Activated CD8-positive, alpha-beta memory T cell treated with anti-CD3 and anti-CD28 coated beads for 48 hours (primary cell): ENCODE data around the gene WAPL.

Experiments
- DNase-seq, 3 experiments: peaks; one replicate each; pipeline ENCODE4 v3.0.0-alpha.2; 2020; ENCODE audit warnings: low read depth in 2 of 3, low spot score in 2 of 3

WAPL gene

GRCh38 chr10:86413046-86413728 is 108.4 kb downstream of the WAPL start:
- DNase-seq = no peak

- DNase-seq = no peak
Observed at GRCh38 chr10:86411852-86412560, 109.6 kb downstream of the WAPL start.

- no peak for DNase-seq
Observed at GRCh38 chr10:86411281-86411841, 110.2 kb downstream of the WAPL start.

- no peak for DNase-seq
Observed at GRCh38 chr10:86410542-86411124, 111.0 kb downstream of the WAPL start.

- no peak for DNase-seq
Observed at GRCh38 chr10:86409183-86409582, 112.4 kb downstream of the WAPL start.

GRCh38 chr10:86403183-86403797 is 118.3 kb downstream of the WAPL start:
- DNase-seq = no peak

GRCh38 chr10:86402283-86402941 is 119.2 kb downstream of the WAPL start:
- no peak for DNase-seq

GRCh38 chr10:86401588-86402282 is 119.9 kb downstream of the WAPL start:
- no peak for DNase-seq

- DNase-seq = peak in 2 of 3 experiments; percentile 32 to 36
Observed at GRCh38 chr10:86400705-86401587, 120.6 kb downstream of the WAPL start.

- peak; percentile 85 to 94 (median 92) for DNase-seq
Observed at GRCh38 chr10:86399879-86400704, 121.5 kb downstream of the WAPL start.

GRCh38 chr10:86399514-86399878 is 122.1 kb downstream of the WAPL start:
- DNase-seq = no peak

GRCh38 chr10:86397120-86397519 is 124.5 kb downstream of the WAPL start:
- no peak for DNase-seq

- no peak for DNase-seq
Observed at GRCh38 chr10:86393862-86394455, 127.6 kb downstream of the WAPL start.

GRCh38 chr10:86393362-86393761 is 128.2 kb downstream of the WAPL start:
- DNase-seq = no peak

GRCh38 chr10:86392723-86393094 is 128.9 kb downstream of the WAPL start:
- DNase-seq = no peak

GRCh38 chr10:86391986-86392722 is 129.4 kb downstream of the WAPL start:
- DNase-seq = no peak

GRCh38 chr10:86391236-86391840 is 130.3 kb downstream of the WAPL start:
- DNase-seq = no peak
